Naive thymus-derived CD8-positive, alpha-beta T cell (primary cell): Measurements from ENCODE around the gene C6orf132. TPM values are rescaled to one million over a fixed set of nuclear protein-coding genes. Genes with fewer than 3 reads are reported as not detected.
"Not testable (repeated sequence)": the region's sequence is repeated elsewhere in the genome, so short reads cannot be mapped to it uniquely, and the experiment has no call there.

ENCODE experiments used
- ATAC-seq, 2 donors: fragments of 150-1000 bp; cut with Tn5 transposase in 1 of 2; sonication (Bioruptor Pico), chemical (Tn5 transposase) in 1 of 2; 1 replicate in 1 of 2; 2 replicates in 1 of 2; pipeline ENCODE4 v1.10.0; 2021; ENCODE audit warnings: mild to moderate bottlenecking in 2 of 2, moderate library complexity in 2 of 2
- POLR2A ChIA-PET: fragments of 350-600 bp; sonication (Branson Sonifier 250); formaldehyde crosslinking; loops from one replicate; lab custom pipeline; 2021; ENCODE audit warnings: antibody characterized with exemption; lab: Charles Lee
- DNase-seq, 10 donors: peaks; one replicate each; pipeline versions ENCODE4 v3.0.0 to v3.0.0-alpha.2; 2020 to 2022
- H3K27ac Mint-ChIP-seq, 10 donors: one replicate each; pipeline ENCODE4 v1.8.0; 2020 to 2022; ENCODE audit warnings: mild to moderate bottlenecking in 10 of 10, mixed read lengths in 10 of 10, moderate library complexity in 4 of 10, inconsistent platforms in 1 of 10
- H3K27me3 Mint-ChIP-seq, 5 donors: one replicate each; pipeline ENCODE4 v1.8.0; 2021 to 2022; ENCODE audit warnings: mixed read lengths in 5 of 5
- H3K36me3 Mint-ChIP-seq, 3 donors: one replicate each; pipeline ENCODE4 v1.8.0; 2020 to 2022; ENCODE audit warnings: mixed read lengths in 3 of 3, mild to moderate bottlenecking in 2 of 3, inconsistent platforms in 1 of 3
- H3K4me1 Mint-ChIP-seq, 4 donors: one replicate each; pipeline ENCODE4 v1.8.0; 2021 to 2022; ENCODE audit warnings: mixed read lengths in 4 of 4
- H3K4me3 Mint-ChIP-seq, 10 donors: one replicate each; pipeline ENCODE4 v1.8.0; 2020 to 2022; ENCODE audit warnings: mild to moderate bottlenecking in 10 of 10, mixed read lengths in 10 of 10, moderate library complexity in 6 of 10, inconsistent platforms in 1 of 10
- H3K9me3 Mint-ChIP-seq, 9 donors: one replicate each; pipeline ENCODE4 v1.8.0; 2020 to 2022; ENCODE audit warnings: mixed read lengths in 9 of 9, mild to moderate bottlenecking in 3 of 9, inconsistent platforms in 1 of 9, moderate library complexity in 1 of 9
- polyA plus RNA-seq, 3 donors: library from polyadenylated mRNA; unstranded; fragments of 300-500 nt; fragmentation: Illumina TruSeq; gene quantifications; one replicate each; pipeline ENCODE4 v1.2.3, GENCODE V29; 2021
- total RNA-seq, 8 experiments: library from RNA in 2 of 8; stranded (reverse) in 2 of 8; gene quantifications; one replicate each; pipeline ENCODE4 v1.2.3 and lab custom pipeline; 2021 to 2026

C6orf132 gene
- total and polyA plus RNA-seq, 5 experiments from 2014 or later, result 0.08 to 0.13 (median 0.08) TPM; not detected in 2

DNA sequence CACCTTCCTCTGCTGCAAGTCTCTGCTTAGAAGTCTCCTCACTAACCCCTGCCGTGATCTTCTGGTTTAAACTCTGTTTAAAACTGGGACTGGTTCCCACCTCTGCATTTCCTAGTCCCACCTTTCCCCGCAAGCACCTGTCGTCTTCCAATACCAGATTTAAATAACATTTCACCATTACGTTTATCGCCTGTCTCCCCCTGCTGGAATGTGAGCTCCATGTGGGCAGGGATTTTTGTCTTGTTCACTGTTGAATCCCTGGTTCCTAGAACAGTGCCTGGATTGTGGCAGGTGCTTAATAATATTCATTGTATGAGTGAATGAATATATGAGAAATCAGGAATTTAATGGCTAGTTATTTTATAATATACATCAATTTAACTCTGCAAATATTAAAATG, 33.4 kb upstream of the C6orf132 start:
- Mint-ChIP-seq H3K4me3 (no peak overlapping the region), H3K36me3 (no peaks in the 10 kb centered on the region), H3K9me3 (no peaks in the 10 kb centered on the region), H3K27me3 (peaks cover 4 to 19% (median 7%) of the 10 kb centered on the region in 5 donors), H3K27ac (no peak overlapping the region), H3K4me1 (peaks cover 0 to 9% (median 3%) of the 10 kb centered on the region in 4 donors)
- ATAC-seq (no peak), DNase-seq (no peak)
- POLR2A ChIA-PET, result interaction anchor here (0.7 kb wide), 1 partner anchor 1401 kb away, joined by 4 read pairs; no protein-coding TSS in a partner anchor

DNA sequence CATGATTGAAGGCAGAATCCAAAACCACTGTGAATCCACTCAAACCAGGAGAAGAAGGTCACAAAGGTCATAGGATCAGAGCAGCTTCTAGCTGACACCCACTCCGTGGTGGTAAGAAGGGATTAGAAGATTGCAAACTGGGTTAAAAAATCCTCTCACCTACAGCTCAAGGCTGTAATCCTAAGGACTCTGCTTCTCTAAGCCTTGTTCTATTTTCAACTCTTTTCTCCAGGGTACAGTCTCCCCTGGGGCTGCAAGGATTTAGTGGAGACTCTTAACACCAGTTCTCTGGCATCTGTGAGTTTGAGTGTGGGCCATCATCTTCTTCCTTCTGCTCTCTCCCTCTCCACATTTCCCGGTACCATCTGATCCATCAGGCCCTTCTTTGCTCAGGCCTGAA, 30.7 kb upstream of the C6orf132 start, which contains the start of gene GUCA1A:
Gene GUCA1A, plus strand, starts transcription at position 264 of the 400 bp plus-strand sequence. CDS start 250 bp downstream, outside the sequence.
- no peaks in the 10 kb centered on the region for H3K36me3 Mint-ChIP-seq
- H3K9me3 Mint-ChIP-seq, result no peaks in the 10 kb centered on the region
- no peak for ATAC-seq
- H3K4me3 Mint-ChIP-seq, result no peak within 1 kb of the TSS
- no peak for DNase-seq
- POLR2A ChIA-PET, result no interaction called here
- peaks cover 0 to 6% (median 2%) of the 10 kb centered on the region in 5 donors for H3K27me3 Mint-ChIP-seq
- H3K27ac Mint-ChIP-seq, result peak within 1 kb of the TSS in 1 of 10 donors; percentile 58
- H3K4me1 Mint-ChIP-seq, result peaks cover 0 to 4% (median 3%) of the 10 kb centered on the region in 4 donors

DNA sequence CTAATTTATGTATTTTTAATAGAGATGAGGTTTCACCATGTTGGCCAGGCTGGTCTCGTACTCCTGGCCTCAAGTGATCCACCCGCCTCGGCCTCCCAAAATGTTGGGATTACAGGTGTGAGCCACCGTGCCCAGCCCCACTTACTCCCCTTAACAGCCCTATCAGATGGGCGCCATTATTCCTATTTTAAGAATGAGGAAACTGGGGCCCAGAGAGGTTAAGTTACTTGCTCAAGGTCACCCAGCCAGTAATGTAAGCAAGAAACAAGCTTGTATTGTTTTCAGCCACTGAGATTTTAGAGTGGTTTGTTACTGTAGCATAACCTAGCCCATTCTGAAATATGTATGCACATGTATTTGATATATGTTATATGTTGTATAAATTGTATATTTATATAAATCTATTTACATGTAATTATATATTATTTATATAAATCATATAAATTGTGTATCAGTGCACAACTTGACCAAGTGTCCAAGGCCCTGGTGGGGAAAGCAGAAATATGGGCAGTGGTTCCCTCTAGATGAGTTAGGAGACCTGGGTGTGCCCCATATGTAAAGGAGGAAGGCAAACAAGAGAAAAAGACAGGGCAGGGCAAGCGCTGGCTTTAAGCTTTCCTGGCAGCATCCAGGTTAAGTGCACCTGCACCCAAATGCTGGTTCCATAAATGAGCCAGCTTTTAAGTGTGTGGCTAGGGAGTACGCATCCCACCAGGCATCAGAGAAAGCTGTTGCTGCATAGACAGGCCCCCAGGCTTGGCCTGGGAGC, 29.6 kb upstream of the C6orf132 start:
- H3K4me1 Mint-ChIP-seq, result peaks cover 0 to under 1% (median 0%) of the 10 kb centered on the region in 4 donors

DNA sequence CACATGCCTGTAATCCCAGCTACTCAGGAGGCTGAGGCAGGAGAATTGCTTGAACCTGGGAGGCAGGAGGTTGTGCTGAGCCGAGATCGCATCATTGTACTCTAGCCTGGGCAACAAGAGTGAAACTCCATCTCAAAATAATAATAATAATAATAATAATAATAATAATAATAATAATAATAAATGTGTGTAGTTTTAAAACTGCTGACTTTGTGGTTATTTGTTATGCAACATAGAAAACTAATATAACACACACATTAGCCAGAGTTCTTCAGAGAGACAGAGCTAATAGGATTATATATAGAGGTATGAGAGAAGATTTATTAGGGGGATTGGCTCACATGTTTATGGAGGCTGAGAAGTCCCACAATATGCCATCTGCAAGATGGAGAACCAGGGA, 27.4 kb upstream of the C6orf132 start:
- POLR2A ChIA-PET, result interaction anchor here (1.2 kb wide), 1 partner anchor 382 kb away, joined by 3 read pairs; the partner anchor contains the start of gene TOMM6
- not testable (repeated sequence) for H3K27me3 Mint-ChIP-seq, H3K36me3 Mint-ChIP-seq, ATAC-seq, H3K4me3 Mint-ChIP-seq, H3K4me1 Mint-ChIP-seq, H3K27ac Mint-ChIP-seq, H3K9me3 Mint-ChIP-seq, DNase-seq

More for the DNA sequence above, 29.6 kb upstream of the C6orf132 start:
- no peak overlapping the region for H3K27ac Mint-ChIP-seq
- POLR2A ChIA-PET, result no interaction called here
- no peaks in the 10 kb centered on the region for H3K36me3 Mint-ChIP-seq
- DNase-seq, result no peak
- no peak overlapping the region for H3K4me3 Mint-ChIP-seq
- H3K27me3 Mint-ChIP-seq, result peaks cover 0 to 6% (median 0%) of the 10 kb centered on the region in 5 donors
- no peak for ATAC-seq
- H3K9me3 Mint-ChIP-seq, result no peaks in the 10 kb centered on the region

DNA sequence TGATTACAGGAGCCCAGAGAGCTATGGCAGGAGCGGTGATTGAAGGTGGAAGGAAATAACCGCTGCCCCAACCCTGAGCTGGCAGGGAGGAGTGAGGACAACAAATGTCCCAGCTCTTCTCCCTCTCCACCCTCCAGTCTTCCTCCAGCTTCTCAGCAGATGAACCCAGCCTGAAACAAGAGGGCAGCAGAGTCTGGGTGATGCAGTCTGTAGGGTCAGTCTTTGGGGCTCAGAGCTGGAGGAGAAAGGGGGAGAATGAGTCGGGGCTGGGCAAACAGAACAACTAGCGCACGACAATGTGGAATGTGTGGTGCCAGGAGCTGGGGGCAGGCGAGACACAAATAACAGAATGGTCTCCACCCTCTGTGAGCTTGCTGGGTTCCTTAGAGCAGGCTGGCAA, 26.2 kb upstream of the C6orf132 start:
- H3K36me3 Mint-ChIP-seq, result no peaks in the 10 kb centered on the region
- POLR2A ChIA-PET, result interaction anchor here (1.2 kb wide), 1 partner anchor 381 kb away, joined by 3 read pairs; the partner anchor contains the start of gene TOMM6

DNA sequence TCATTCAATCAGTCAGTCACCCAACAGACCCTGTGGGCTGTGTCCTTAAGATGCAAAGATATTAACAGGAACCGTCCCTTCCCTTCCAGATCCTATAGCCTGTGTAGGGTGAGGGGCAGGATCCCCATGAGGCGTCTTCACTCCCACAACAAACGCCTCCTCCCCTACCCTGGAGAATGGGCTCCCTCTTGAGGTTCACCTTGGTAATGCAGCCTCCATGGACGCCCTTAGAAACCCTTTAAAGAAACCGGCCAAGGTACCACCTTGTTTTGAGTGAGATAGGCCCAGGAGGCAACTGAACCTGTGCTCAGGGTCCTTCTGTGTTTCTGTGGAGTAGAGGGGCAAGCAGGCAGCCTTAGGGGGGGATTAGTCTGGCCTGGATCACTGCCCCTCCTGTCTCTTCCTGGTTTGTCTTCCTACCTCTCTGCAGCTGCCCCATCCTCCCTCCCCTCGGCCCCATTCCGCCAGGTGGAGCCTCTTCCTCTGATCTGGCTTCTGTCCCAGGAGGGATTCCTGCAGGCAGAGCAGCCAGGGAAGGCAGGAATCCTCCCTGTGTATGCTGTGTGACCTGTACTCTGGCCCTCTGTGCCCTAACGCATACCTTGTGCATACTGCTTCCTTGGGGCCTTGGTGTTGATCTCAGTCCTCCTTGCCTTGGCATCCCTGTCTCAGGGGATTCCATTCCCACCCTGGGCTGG, 24.2 kb upstream of the C6orf132 start:
- ATAC-seq, result peak; percentile 91 to 94
- Mint-ChIP-seq H3K4me1 (peaks cover 0 to 8% (median 6%) of the 10 kb centered on the region in 4 donors), H3K9me3 (no peaks in the 10 kb centered on the region), H3K4me3 (no peak overlapping the region), H3K36me3 (no peaks in the 10 kb centered on the region), H3K27me3 (peaks cover 0 to 6% (median 2%) of the 10 kb centered on the region in 5 donors), H3K27ac (peak overlapping the region in 2 of 10 donors; percentile 31 to 78)
- DNase-seq, result peak; percentile 58 to 85 (median 74)
- POLR2A ChIA-PET, result no interaction called here

More for the DNA sequence above, 26.2 kb upstream of the C6orf132 start:
- peaks cover 0 to 8% (median 4%) of the 10 kb centered on the region in 4 donors for H3K4me1 Mint-ChIP-seq
- H3K9me3 Mint-ChIP-seq, result no peaks in the 10 kb centered on the region
- no peak for DNase-seq
- H3K27ac Mint-ChIP-seq, result peak overlapping the region in 1 of 10 donors; percentile 16
- H3K27me3 Mint-ChIP-seq, result peaks cover 0 to 2% (median 0%) of the 10 kb centered on the region in 5 donors
- H3K4me3 Mint-ChIP-seq, result no peak overlapping the region
- no peak for ATAC-seq

DNA sequence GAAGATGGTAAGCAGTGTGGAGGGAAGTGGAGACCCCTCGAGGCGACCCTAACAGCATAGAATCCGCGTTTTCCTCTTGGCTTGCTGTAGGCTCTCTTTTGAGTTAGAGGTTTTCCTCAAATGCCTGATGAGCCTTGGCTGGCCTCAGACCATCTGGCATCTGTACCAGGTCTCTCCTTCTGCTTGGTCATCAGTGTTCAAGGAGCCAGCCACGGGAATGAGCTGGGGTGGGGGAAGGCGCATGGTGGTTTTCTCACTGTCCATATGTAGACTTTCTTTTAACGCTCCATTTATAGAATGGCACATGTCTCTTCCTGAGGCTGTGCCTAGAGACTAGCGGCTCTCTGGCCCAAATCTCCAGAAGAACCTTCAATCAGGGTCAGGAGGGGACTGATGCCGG, 22.6 kb upstream of the C6orf132 start:
- no peak overlapping the region for H3K4me3 Mint-ChIP-seq
- H3K27me3 Mint-ChIP-seq, result peaks cover 0 to 11% (median 4%) of the 10 kb centered on the region in 5 donors
- no peak overlapping the region for H3K27ac Mint-ChIP-seq
- no peak for ATAC-seq
- H3K4me1 Mint-ChIP-seq, result peaks cover 0 to 8% (median 6%) of the 10 kb centered on the region in 4 donors
- DNase-seq, result no peak
- H3K9me3 Mint-ChIP-seq, result no peaks in the 10 kb centered on the region
- no peaks in the 10 kb centered on the region for H3K36me3 Mint-ChIP-seq
- POLR2A ChIA-PET, result interaction anchor here (0.7 to 1.0 kb wide), 4 partner anchors 9 to 383 kb away, joined by 3 read pairs; no protein-coding TSS in a partner anchor

DNA sequence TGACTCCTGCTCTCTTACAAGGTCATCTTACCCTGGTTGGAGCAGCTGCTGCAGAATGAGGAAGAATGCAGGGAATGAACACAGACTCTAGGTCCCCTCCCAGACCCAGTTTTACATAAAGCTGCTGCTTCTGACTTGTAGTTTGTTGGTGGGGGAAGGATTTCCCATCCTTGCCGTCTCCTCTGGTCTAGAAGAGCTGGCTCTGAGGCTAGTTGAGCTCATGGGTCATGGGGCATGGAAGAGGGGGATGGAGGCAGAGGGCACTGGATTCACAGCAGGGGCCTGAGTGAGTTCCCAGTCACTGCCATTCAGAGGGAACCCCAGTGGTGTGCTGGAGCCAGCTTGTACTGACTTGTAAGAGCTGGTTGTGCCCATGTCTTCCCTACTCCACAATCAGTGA, 21.6 kb upstream of the C6orf132 start:
- H3K4me3 Mint-ChIP-seq, result no peak overlapping the region
- H3K4me1 Mint-ChIP-seq, result peaks cover 0 to 8% (median 6%) of the 10 kb centered on the region in 4 donors
- ATAC-seq, result no peak
- DNase-seq, result no peak
- H3K27ac Mint-ChIP-seq, result no peak overlapping the region
- POLR2A ChIA-PET, result interaction anchor here (0.6 to 0.9 kb wide), 4 partner anchors 8 to 60 kb away, joined by 3 to 4 read pairs (median 4); no protein-coding TSS in a partner anchor
- no peaks in the 10 kb centered on the region for H3K9me3 Mint-ChIP-seq
- H3K36me3 Mint-ChIP-seq, result no peaks in the 10 kb centered on the region
- peaks cover 0 to 11% (median 4%) of the 10 kb centered on the region in 5 donors for H3K27me3 Mint-ChIP-seq

DNA sequence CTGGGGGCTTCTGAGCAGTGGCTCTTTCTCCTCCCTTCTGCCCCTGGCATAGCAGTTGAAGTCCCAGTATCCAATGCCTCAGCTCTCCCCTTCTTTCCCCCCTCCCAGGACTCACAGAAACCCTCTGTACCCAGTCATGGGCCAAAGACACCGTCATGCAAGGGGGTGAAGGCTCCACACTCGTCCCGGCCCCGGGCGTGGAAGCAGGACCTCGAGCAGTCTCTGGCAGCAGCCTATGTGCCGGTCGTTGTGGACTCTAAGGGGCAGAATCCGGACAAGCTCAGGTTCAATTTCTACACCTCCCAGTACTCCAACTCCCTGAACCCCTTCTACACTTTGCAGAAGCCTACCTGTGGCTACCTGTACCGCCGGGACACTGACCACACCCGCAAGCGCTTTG, 20.4 kb upstream of the C6orf132 start:
- H3K36me3 Mint-ChIP-seq, result no peaks in the 10 kb centered on the region
- no peaks in the 10 kb centered on the region for H3K9me3 Mint-ChIP-seq
- DNase-seq, result no peak
- H3K27me3 Mint-ChIP-seq, result peaks cover 0 to 11% (median 4%) of the 10 kb centered on the region in 5 donors
- no peak overlapping the region for H3K27ac Mint-ChIP-seq
- ATAC-seq, result no peak
- no peak overlapping the region for H3K4me3 Mint-ChIP-seq
- peaks cover 0 to 8% (median 6%) of the 10 kb centered on the region in 4 donors for H3K4me1 Mint-ChIP-seq
- POLR2A ChIA-PET, result interaction anchor here (0.6 kb wide), 1 partner anchor 239 kb away, joined by 3 read pairs; no protein-coding TSS in a partner anchor

DNA sequence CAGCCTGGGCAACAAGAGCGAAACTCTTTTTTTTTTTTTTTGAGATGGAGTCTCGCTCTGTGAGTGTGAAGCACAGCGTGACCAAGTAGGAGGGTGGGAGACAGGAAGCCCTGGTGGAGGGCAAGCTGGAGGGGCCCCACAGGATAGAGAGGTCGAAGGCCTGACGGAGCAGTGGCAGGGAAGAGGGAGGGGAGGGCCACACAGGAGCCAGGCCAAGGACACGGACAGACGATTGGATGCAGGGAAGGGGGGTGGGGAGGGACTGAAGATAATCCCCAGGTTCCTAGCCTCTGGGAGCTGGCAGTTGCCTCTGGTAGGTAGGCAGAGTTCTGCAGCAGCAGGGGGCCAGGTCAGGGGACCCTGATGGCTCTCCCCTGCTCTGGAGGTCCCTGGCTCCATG, 20.0 kb upstream of the C6orf132 start:
- no peaks in the 10 kb centered on the region for H3K36me3 Mint-ChIP-seq
- H3K4me3 Mint-ChIP-seq, result no peak overlapping the region
- H3K9me3 Mint-ChIP-seq, result no peaks in the 10 kb centered on the region
- H3K27me3 Mint-ChIP-seq, result peaks cover 0 to 11% (median 4%) of the 10 kb centered on the region in 5 donors
- H3K4me1 Mint-ChIP-seq, result peaks cover 0 to 8% (median 6%) of the 10 kb centered on the region in 4 donors
- no peak for ATAC-seq
- no peak for DNase-seq
- POLR2A ChIA-PET, result interaction anchor here (0.6 kb wide), 1 partner anchor 239 kb away, joined by 3 read pairs; no protein-coding TSS in a partner anchor
- no peak overlapping the region for H3K27ac Mint-ChIP-seq

DNA sequence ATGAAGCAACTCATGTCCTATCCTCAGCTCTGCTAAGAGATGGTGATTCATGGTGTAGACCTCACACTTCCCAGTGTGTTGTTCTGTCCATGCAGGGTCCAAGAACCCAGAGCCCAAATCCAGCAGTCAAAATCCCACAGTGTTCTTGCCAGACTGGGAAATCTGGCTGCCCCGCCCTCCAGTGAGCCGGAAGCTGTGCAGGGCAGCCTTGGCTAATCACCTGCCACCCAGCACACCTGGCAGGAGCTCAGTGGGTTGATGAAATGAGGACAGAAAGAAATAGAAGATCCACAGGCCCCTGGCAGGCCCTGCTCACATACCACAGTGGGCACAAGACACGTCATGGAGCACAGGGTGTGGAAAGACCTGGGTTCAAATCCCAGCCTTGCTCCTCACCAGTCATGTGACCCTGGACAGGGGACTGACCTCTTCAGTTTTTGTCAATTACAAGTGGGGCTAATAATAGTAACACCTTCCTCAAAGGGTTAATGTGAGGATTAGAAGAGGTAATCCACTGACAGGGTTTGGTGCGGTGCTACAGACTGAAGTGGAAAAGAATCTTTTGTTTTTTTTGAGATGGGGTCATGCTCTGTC, 17.1 kb upstream of the C6orf132 start:
- ATAC-seq, result no peak
- no peak for DNase-seq
- H3K36me3 Mint-ChIP-seq, result no peaks in the 10 kb centered on the region

DNA sequence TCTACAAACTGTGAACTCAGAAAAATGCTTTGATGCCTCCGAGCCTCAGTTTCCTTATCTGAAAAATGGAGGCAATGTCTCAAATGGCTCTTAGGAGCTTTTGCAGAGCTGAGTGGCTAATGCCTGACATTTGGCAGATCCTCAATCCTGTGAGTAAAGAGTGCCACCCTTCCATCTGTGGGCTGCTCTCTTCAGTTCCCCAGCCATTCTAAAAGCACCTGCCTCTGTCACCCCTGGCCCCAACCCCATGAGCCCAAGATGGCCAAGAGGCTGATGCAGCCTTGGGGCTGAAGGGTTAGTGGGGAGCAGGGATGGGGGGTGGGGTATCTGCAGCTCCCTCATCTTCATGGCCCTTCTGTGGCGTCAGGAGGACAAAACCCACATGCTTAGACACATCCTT, 16.2 kb upstream of the C6orf132 start:
- H3K4me3 Mint-ChIP-seq, result no peak overlapping the region
- peaks cover 0 to 11% (median 2%) of the 10 kb centered on the region in 5 donors for H3K27me3 Mint-ChIP-seq
- H3K36me3 Mint-ChIP-seq, result no peaks in the 10 kb centered on the region
- POLR2A ChIA-PET, result no interaction called here
- H3K4me1 Mint-ChIP-seq, result peaks cover 0 to 2% (median 0%) of the 10 kb centered on the region in 4 donors
- no peaks in the 10 kb centered on the region for H3K9me3 Mint-ChIP-seq
- ATAC-seq (no peak), DNase-seq (no peak)
- no peak overlapping the region for H3K27ac Mint-ChIP-seq

More for the DNA sequence above, 17.1 kb upstream of the C6orf132 start:
- POLR2A ChIA-PET, result interaction anchor here (0.5 kb wide), 1 partner anchor 125 kb away, joined by 3 read pairs; no protein-coding TSS in a partner anchor
- peaks cover 0 to 11% (median 2%) of the 10 kb centered on the region in 5 donors for H3K27me3 Mint-ChIP-seq
- H3K9me3 Mint-ChIP-seq, result no peaks in the 10 kb centered on the region
- H3K4me3 Mint-ChIP-seq, result no peak overlapping the region
- H3K4me1 Mint-ChIP-seq, result peaks cover 0 to 2% (median 0%) of the 10 kb centered on the region in 4 donors
- H3K27ac Mint-ChIP-seq, result no peak overlapping the region
